Trophoblast cell (in vitro differentiated cells and primary cell): Measurements from ENCODE around the gene MOGAT2.
A peak's percentile ranks its signal among the peaks of the same experiment; 100 is the strongest.

ENCODE experiments used
- DNase-seq, 2 donors: peaks; one replicate each; pipeline ENCODE4 v3.0.0-alpha.2; 2016
- H2AFZ ChIP-seq: 2 replicates; pipeline ENCODE4 v1.6.1; 2013; ENCODE audit warnings: low read length, moderate library complexity, mild to moderate bottlenecking; ENCODE audit not compliant: insufficient read depth, poor library complexity
- H2AK5ac ChIP-seq: 2 replicates; pipeline ENCODE4 v1.6.1; 2013; ENCODE audit warnings: mild to moderate bottlenecking, low read length
- H2BK120ac ChIP-seq: 2 replicates; pipeline ENCODE4 v1.6.1; 2013; ENCODE audit warnings: low read length, mild to moderate bottlenecking, moderate library complexity; ENCODE audit not compliant: insufficient read depth, poor library complexity
- H2BK12ac ChIP-seq: 2 replicates; pipeline ENCODE4 v1.6.1; 2013; ENCODE audit warnings: mild to moderate bottlenecking, low read length, moderate library complexity
- H2BK5ac ChIP-seq: 2 replicates; pipeline ENCODE4 v1.6.1; 2013; ENCODE audit warnings: low read length, low read depth, moderate library complexity, mild to moderate bottlenecking; ENCODE audit not compliant: poor library complexity
- H3K14ac ChIP-seq: 2 replicates; pipeline ENCODE4 v1.6.1; 2013; ENCODE audit warnings: mild to moderate bottlenecking, low read length
- H3K18ac ChIP-seq: 2 replicates; pipeline ENCODE4 v1.6.1; 2013; ENCODE audit warnings: mild to moderate bottlenecking, low read length
- H3K23ac ChIP-seq: 2 replicates; pipeline ENCODE4 v1.6.1; 2013; ENCODE audit warnings: low read length
- H3K27ac ChIP-seq: 2 replicates; pipeline ENCODE4 v1.5.1; 2013; ENCODE audit warnings: low read depth, mild to moderate bottlenecking, inconsistent platforms, low read length, moderate library complexity
- H3K27me3 ChIP-seq: 2 replicates; pipeline ENCODE4 v1.6.1; 2013; ENCODE audit warnings: inconsistent platforms, mild to moderate bottlenecking, low read length, moderate library complexity; ENCODE audit not compliant: insufficient read depth
- H3K36me3 ChIP-seq, 2 experiments: 1 replicate in 1 of 2; 2 replicates in 1 of 2; pipeline ENCODE4 v1.6.1; 2013; ENCODE audit warnings: low read length in 2 of 2, mild to moderate bottlenecking in 2 of 2, moderate library complexity in 1 of 2; ENCODE audit not compliant: insufficient read depth in 2 of 2, control insufficient read depth in 1 of 2
- H3K4ac ChIP-seq: 2 replicates; pipeline ENCODE4 v1.6.1; 2013; ENCODE audit warnings: low read depth, mild to moderate bottlenecking, low read length, moderate library complexity
- H3K4me1 ChIP-seq, 2 experiments: 1 replicate in 1 of 2; 2 replicates in 1 of 2; pipeline ENCODE4 v1.6.1; 2013; ENCODE audit warnings: low read length in 2 of 2, mild to moderate bottlenecking in 2 of 2, moderate library complexity in 1 of 2; ENCODE audit not compliant: insufficient read depth in 2 of 2, control insufficient read depth in 1 of 2
- H3K4me2 ChIP-seq: 2 replicates; pipeline ENCODE4 v1.6.1; 2013; ENCODE audit warnings: inconsistent platforms, mild to moderate bottlenecking, low read length, moderate library complexity
- H3K4me3 ChIP-seq: 2 replicates; pipeline ENCODE4 v1.5.1; 2013; ENCODE audit warnings: mild to moderate bottlenecking, low read depth, low read length, inconsistent platforms
- H3K79me1 ChIP-seq: one replicate; pipeline ENCODE4 v1.6.1; 2013; ENCODE audit warnings: low read length
- H3K79me2 ChIP-seq: 2 replicates; pipeline ENCODE4 v1.6.1; 2013; ENCODE audit warnings: low read length, mild to moderate bottlenecking; ENCODE audit not compliant: control insufficient read depth, insufficient read depth, poor library complexity
- H3K9ac ChIP-seq: 2 replicates; pipeline ENCODE4 v1.6.1; 2013; ENCODE audit warnings: mild to moderate bottlenecking, low read length
- H3K9me3 ChIP-seq: 2 replicates; pipeline ENCODE4 v1.6.1; 2013; ENCODE audit warnings: low read depth, mild to moderate bottlenecking, control low read depth, inconsistent platforms, low read length; ENCODE audit not compliant: insufficient read depth
- H4K12ac ChIP-seq: 2 replicates; pipeline ENCODE4 v1.6.1; 2013; ENCODE audit warnings: low read depth, mild to moderate bottlenecking, low read length, moderate library complexity
- H4K8ac ChIP-seq: 2 replicates; pipeline ENCODE4 v1.6.1; 2013; ENCODE audit warnings: low read depth, mild to moderate bottlenecking, low read length, moderate library complexity
- H4K91ac ChIP-seq: one replicate; pipeline ENCODE4 v1.6.1; 2013; ENCODE audit warnings: low read depth, mild to moderate bottlenecking, low read length, moderate library complexity
- WGBS: extraction: QIAGEN DNeasy Blood & Tissue Kit; methylation state at CpG from one replicate; pipeline ENCODE4 v1.1.7; 2013; ENCODE audit warnings: missing lambda C conversion rate; ENCODE audit not compliant: insufficient read length, insufficient coverage; ENCODE audit errors: extremely low coverage; 5-methylcytosine and 5-hydroxymethylcytosine counted together

The MOGAT2 gene

DNA sequence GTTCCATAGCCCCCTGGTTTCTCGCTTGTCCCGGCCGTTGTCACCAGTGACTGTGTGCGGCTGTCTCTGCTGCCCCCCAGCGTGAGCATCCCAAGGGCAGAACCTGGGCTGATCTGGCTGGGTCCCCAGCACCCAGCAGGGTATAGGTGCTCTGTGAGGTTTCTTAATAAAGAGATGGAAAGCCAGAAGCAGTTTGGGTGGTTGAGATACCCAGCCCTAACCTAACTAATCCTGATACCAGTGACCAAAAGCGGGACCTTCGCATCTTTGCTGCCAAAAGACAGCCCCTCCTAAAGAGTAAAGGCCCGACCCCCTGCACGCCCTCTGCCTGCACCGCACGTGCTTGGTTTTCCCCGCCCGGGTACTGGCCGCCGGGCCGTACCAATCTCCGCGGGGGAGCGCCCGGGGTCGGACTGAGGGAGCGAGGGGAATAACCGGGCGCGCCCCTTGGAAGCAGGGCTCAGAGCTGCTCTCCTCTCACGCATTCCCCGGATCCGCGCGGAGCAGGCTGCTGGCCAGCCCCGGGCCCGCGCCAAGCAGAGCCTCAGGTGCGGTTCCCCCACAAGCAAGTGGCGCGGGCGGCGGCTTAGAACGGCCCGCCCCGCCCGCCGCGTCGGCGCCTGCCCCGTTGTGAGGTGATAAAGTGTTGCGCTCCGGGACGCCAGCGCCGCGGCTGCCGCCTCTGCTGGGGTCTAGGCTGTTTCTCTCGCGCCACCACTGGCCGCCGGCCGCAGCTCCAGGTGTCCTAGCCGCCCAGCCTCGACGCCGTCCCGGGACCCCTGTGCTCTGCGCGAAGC is 50.7 kb downstream of the MOGAT2 start, which contains the start of gene DGAT2:
Gene DGAT2, plus strand, starts transcription at position 667 of the 797 bp plus-strand sequence. CDS start 214 bp downstream, outside the sequence.
- Histone ChIP-seq H2BK5ac (no peak within 1 kb of the TSS), H3K23ac (no peak within 1 kb of the TSS), H3K79me2 (no peaks in the 10 kb centered on the region), H2AK5ac (no peak within 1 kb of the TSS), H3K36me3 (no peaks in the 10 kb centered on the region), H4K8ac (no peak within 1 kb of the TSS), H2AFZ (peak within 1 kb of the TSS; percentile 47), H3K4ac (no peak within 1 kb of the TSS), H4K12ac (no peak within 1 kb of the TSS), H3K18ac (no peak within 1 kb of the TSS), H3K9ac (peak within 1 kb of the TSS; percentile 72), H3K27me3 (peaks cover 24% of the 10 kb centered on the region), H3K4me3 (peak within 1 kb of the TSS; percentile 27), H3K9me3 (peaks cover 13% of the 10 kb centered on the region), H2BK12ac (no peak within 1 kb of the TSS), H3K4me2 (peak within 1 kb of the TSS; percentile 79), H2BK120ac (peak within 1 kb of the TSS; percentile 55), H3K14ac (no peak within 1 kb of the TSS), H3K79me1 (peaks cover 2% of the 10 kb centered on the region), H4K91ac (no peak within 1 kb of the TSS), H3K4me1 (peaks cover 5 to 10% of the 10 kb centered on the region in 2 experiments), H3K27ac (no peak within 1 kb of the TSS)
- WGBS, result no CpG with 5 or more reads among the region's 66 CpGs
- peak; percentile 47 to 66 for DNase-seq

DNA sequence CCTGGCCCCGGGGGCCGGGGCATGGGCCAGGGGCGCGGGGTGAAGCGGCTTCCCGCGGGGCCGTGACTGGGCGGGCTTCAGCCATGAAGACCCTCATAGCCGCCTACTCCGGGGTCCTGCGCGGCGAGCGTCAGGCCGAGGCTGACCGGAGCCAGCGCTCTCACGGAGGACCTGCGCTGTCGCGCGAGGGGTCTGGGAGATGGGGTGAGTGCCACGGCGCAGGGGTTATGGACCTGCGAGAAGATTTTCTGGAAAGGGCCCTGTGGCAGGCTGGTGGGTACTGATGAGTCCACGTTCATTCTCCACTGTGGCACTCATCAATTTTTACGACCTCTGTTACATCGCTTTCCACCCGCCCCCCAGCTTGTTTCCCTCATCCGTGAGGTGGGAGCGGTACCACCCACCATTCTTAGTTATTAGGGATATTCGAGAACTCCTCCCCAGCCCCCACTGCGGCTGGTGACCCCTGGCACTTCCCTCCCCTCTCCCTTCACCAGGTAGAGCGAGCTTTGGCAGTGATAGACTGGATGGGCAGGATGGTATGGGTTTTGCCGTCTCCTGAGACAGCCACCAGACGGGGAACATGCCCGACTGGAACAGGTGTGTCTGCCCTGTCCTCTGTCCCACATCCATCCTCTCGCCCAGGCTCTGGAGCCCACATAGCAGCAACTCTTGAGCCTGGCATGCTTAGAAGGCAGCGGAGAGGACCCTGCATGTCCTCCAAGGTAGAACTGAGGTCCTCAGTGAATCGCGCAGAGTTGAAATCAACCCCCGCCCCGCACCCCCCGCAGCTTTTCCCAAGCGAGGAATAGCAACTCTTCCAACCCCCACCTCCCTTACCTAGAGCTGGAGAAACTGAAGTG is 51.5 kb downstream of the MOGAT2 start:
- H3K36me3 ChIP-seq, result no peaks in the 10 kb centered on the region
- no peak overlapping the region for H3K14ac ChIP-seq
- H3K4ac ChIP-seq, result no peak overlapping the region
- H3K4me2 ChIP-seq, result peak overlapping the region; percentile 79
- H2BK5ac ChIP-seq, result no peak overlapping the region
- H2BK12ac ChIP-seq, result no peak overlapping the region
- no peak overlapping the region for H4K91ac ChIP-seq
- H2AK5ac ChIP-seq, result no peak overlapping the region
- no peak overlapping the region for H4K12ac ChIP-seq
- no peak overlapping the region for H3K23ac ChIP-seq
- WGBS, result no CpG with 5 or more reads among the region's 46 CpGs
- no peaks in the 10 kb centered on the region for H3K79me2 ChIP-seq
- peaks cover 13% of the 10 kb centered on the region for H3K9me3 ChIP-seq
- no peak overlapping the region for H2BK120ac ChIP-seq
- H3K27me3 ChIP-seq, result peaks cover 24% of the 10 kb centered on the region
- no peak overlapping the region for H3K27ac ChIP-seq
- H3K79me1 ChIP-seq, result peaks cover 2% of the 10 kb centered on the region
- no peak overlapping the region for H3K18ac ChIP-seq
- no peak overlapping the region for H2AFZ ChIP-seq
- no peak for DNase-seq
- peak overlapping the region; percentile 27 for H3K4me3 ChIP-seq
- peaks cover 5 to 10% of the 10 kb centered on the region in 2 experiments for H3K4me1 ChIP-seq
- no peak overlapping the region for H3K9ac ChIP-seq
- H4K8ac ChIP-seq, result no peak overlapping the region

DNA sequence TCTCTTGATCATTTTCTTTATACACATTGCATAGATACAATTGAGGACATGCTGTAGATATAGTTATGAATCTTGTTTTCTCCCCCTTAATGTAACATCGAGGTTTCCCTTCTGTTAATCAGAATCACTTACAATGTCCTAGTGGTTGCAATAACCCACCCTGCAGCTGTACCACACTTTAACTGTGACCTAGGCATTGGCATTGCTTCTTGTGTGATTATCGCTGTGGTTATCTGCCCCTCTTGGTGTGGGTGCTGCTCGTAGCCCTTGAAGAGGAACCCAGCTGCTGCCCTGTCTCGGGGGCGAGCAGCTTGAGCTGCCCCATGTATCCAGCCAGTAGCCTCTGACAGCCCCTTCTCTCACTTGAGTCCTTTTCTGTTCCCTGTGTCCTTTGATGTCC is 52.5 kb downstream of the MOGAT2 start:
- Histone ChIP-seq H4K8ac (no peak overlapping the region), H3K4me3 (no peak overlapping the region), H3K79me1 (peaks cover 2% of the 10 kb centered on the region), H4K12ac (no peak overlapping the region), H3K14ac (no peak overlapping the region), H2BK12ac (no peak overlapping the region), H2AK5ac (no peak overlapping the region), H3K23ac (no peak overlapping the region), H3K4ac (no peak overlapping the region), H3K27ac (no peak overlapping the region), H3K18ac (no peak overlapping the region), H3K79me2 (no peaks in the 10 kb centered on the region), H3K36me3 (no peaks in the 10 kb centered on the region), H3K27me3 (peaks cover 24% of the 10 kb centered on the region), H2BK5ac (no peak overlapping the region), H3K4me2 (no peak overlapping the region), H2BK120ac (no peak overlapping the region), H3K4me1 (peaks cover 5 to 10% of the 10 kb centered on the region in 2 experiments), H3K9me3 (peaks cover 13% of the 10 kb centered on the region), H3K9ac (no peak overlapping the region), H4K91ac (no peak overlapping the region), H2AFZ (no peak overlapping the region)
- WGBS, result no CpG with 5 or more reads among the region's 5 CpGs
- DNase-seq, result no peak

DNA sequence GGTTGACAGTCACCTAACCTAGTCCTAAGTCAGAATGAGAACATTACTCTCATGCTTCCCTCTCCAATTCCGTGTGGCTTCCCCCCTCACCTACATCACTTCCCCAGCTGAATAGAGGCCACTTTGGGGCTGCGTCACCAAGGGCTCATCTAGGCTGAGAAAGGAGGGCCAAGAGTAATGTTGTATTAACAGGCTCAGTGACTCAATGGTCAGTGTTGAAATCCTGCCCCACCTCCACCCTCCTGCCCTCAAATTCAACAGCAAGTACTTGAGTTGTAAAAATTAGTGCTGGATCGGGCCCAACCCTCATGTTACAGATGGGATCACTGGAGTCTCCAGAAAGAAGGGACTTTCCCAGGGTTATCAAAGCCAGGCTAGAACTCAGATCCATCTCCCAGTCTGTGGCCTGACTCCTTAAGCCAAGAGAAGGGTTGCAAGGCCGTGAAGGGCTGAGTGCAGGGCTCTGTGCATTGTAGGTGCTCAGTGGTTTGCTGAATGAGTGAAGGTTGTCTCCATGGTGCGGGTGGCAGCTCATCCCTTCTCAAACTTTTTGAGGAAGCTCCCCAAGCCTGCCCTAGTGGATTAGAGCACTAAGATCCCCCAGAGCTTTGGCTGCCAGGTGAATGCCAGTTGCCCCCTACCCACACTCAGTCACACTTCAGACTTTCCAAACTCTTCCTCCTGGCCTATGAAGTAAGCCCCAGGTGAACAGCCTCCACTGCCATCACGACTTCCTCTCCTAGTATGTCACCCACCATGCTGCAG is 54.2 kb downstream of the MOGAT2 start:
- no peak overlapping the region for H3K18ac ChIP-seq
- no peak overlapping the region for H2BK5ac ChIP-seq
- H3K23ac ChIP-seq, result no peak overlapping the region
- no peak overlapping the region for H4K8ac ChIP-seq
- no peak overlapping the region for H3K9ac ChIP-seq
- no peak overlapping the region for H3K14ac ChIP-seq
- H2AK5ac ChIP-seq, result no peak overlapping the region
- no peak overlapping the region for H3K4ac ChIP-seq
- no peak overlapping the region for H3K4me2 ChIP-seq
- H3K4me3 ChIP-seq, result no peak overlapping the region
- H3K79me1 ChIP-seq, result peaks cover 2% of the 10 kb centered on the region
- H3K4me1 ChIP-seq, result peaks cover 5 to 10% of the 10 kb centered on the region in 2 experiments
- no peak overlapping the region for H4K91ac ChIP-seq
- no peak overlapping the region for H2BK120ac ChIP-seq
- H3K9me3 ChIP-seq, result peaks cover 12% of the 10 kb centered on the region
- no peaks in the 10 kb centered on the region for H3K79me2 ChIP-seq
- no CpG with 5 or more reads among the region's 6 CpGs for WGBS
- DNase-seq, result peak; percentile 35 to 46
- no peaks in the 10 kb centered on the region for H3K36me3 ChIP-seq
- H3K27ac ChIP-seq, result no peak overlapping the region
- no peak overlapping the region for H2BK12ac ChIP-seq
- no peak overlapping the region for H4K12ac ChIP-seq
- peaks cover 24% of the 10 kb centered on the region for H3K27me3 ChIP-seq
- H2AFZ ChIP-seq, result no peak overlapping the region
